ENCODE measurements around the gene CARD6.

DNA sequence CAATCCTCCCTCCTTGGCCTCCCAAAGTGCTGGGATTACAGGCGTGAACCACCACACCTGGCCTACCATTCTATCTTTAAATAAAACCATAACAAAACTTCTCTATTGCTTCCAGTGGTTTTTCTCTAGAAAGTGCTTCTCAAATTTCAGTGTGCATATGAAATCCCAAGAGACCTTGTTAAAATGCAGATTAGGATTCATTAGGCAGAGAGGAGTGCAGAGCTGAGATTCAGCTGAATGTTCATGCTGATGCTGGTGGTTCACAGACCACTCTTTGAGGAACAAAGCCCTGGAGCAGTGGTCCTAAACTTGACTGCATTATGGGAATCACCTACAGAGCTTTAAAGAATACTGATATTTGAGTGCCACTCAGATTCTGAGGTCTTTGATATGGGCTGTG is 28.2 kb downstream of the CARD6 start:
- TF ChIP-seq, protein P1, sequence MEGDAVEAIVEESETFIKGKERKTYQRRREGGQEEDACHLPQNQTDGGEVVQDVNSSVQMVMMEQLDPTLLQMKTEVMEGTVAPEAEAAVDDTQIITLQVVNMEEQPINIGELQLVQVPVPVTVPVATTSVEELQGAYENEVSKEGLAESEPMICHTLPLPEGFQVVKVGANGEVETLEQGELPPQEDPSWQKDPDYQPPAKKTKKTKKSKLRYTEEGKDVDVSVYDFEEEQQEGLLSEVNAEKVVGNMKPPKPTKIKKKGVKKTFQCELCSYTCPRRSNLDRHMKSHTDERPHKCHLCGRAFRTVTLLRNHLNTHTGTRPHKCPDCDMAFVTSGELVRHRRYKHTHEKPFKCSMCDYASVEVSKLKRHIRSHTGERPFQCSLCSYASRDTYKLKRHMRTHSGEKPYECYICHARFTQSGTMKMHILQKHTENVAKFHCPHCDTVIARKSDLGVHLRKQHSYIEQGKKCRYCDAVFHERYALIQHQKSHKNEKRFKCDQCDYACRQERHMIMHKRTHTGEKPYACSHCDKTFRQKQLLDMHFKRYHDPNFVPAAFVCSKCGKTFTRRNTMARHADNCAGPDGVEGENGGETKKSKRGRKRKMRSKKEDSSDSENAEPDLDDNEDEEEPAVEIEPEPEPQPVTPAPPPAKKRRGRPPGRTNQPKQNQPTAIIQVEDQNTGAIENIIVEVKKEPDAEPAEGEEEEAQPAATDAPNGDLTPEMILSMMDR (IDR thresholded peaks at IDR 0.05): no peak
- TF ChIP-seq POLR2A (IDR thresholded peaks at IDR 0.05) (no peak), POLR2AphosphoS5 (IDR thresholded peaks at IDR 0.05) (no peak)

Data from breast epithelium (tissue), 3 donors.